IPS-18c (cell line): ENCODE measurements around the gene ERMP1.

Experiments
- H3K4me3 ChIP-seq: 2 replicates; pipeline ENCODE4 v1.7.0; 2013; ENCODE audit warnings: low read depth, mild to moderate bottlenecking, low read length, moderate library complexity; ENCODE audit not compliant: insufficient read depth
- H3K9me3 ChIP-seq: one replicate; pipeline ENCODE4 v1.6.1; 2013; ENCODE audit warnings: mild to moderate bottlenecking, low read length, moderate library complexity; ENCODE audit not compliant: control insufficient read depth, insufficient read depth

ERMP1 gene

GRCh38 chr9:5864446-5864845, 31.5 kb upstream of the ERMP1 start:
- no peaks in the 10 kb centered on the region for H3K9me3 ChIP-seq
- H3K4me3 ChIP-seq: no peak overlapping the region

- H3K9me3 ChIP-seq: no peaks in the 10 kb centered on the region
- H3K4me3 ChIP-seq: no peak overlapping the region
Measured at GRCh38 chr9:5863092-5863746, 30.3 kb upstream of the ERMP1 start.

GRCh38 chr9:5858833-5859232, 25.9 kb upstream of the ERMP1 start:
- Histone ChIP-seq H3K4me3 (no peak overlapping the region), H3K9me3 (no peaks in the 10 kb centered on the region)

GRCh38 chr9:5857928-5858327, 25.0 kb upstream of the ERMP1 start:
- Histone ChIP-seq H3K9me3 (no peaks in the 10 kb centered on the region), H3K4me3 (no peak overlapping the region)

- no peak overlapping the region for H3K4me3 ChIP-seq
Measured at GRCh38 chr9:5854063-5854790, 21.3 kb upstream of the ERMP1 start.

GRCh38 chr9:5853617-5854016, 20.7 kb upstream of the ERMP1 start:
- no peak overlapping the region for H3K4me3 ChIP-seq

More at GRCh38 chr9:5854063-5854790, 21.3 kb upstream of the ERMP1 start:
- H3K9me3 ChIP-seq: no peaks in the 10 kb centered on the region

GRCh38 chr9:5852987-5853386, 20.1 kb upstream of the ERMP1 start:
- Histone ChIP-seq H3K9me3 (no peaks in the 10 kb centered on the region), H3K4me3 (no peak overlapping the region)

More at GRCh38 chr9:5853617-5854016, 20.7 kb upstream of the ERMP1 start:
- no peaks in the 10 kb centered on the region for H3K9me3 ChIP-seq

- Histone ChIP-seq H3K9me3 (no peaks in the 10 kb centered on the region), H3K4me3 (no peak overlapping the region)
Measured at GRCh38 chr9:5851445-5851844, 18.5 kb upstream of the ERMP1 start.

GRCh38 chr9:5850724-5851122, 17.8 kb upstream of the ERMP1 start:
- no peaks in the 10 kb centered on the region for H3K9me3 ChIP-seq
- H3K4me3 ChIP-seq: no peak overlapping the region

- Histone ChIP-seq H3K9me3 (no peaks in the 10 kb centered on the region), H3K4me3 (no peak overlapping the region)
Measured at GRCh38 chr9:5848372-5848882, 15.5 kb upstream of the ERMP1 start.

GRCh38 chr9:5846501-5846921, 13.6 kb upstream of the ERMP1 start:
- Histone ChIP-seq H3K4me3 (no peak overlapping the region), H3K9me3 (no peaks in the 10 kb centered on the region)

GRCh38 chr9:5846096-5846495, 13.2 kb upstream of the ERMP1 start:
- no peaks in the 10 kb centered on the region for H3K9me3 ChIP-seq
- no peak overlapping the region for H3K4me3 ChIP-seq

- Histone ChIP-seq H3K9me3 (no peaks in the 10 kb centered on the region), H3K4me3 (no peak overlapping the region)
Measured at GRCh38 chr9:5845157-5845531, 12.2 kb upstream of the ERMP1 start.

GRCh38 chr9:5843794-5844471, 11.0 kb upstream of the ERMP1 start:
- H3K4me3 ChIP-seq: no peak overlapping the region
- H3K9me3 ChIP-seq: no peaks in the 10 kb centered on the region

- Histone ChIP-seq H3K4me3 (no peak overlapping the region), H3K9me3 (no peaks in the 10 kb centered on the region)
Measured at GRCh38 chr9:5842929-5843793, 10.2 kb upstream of the ERMP1 start.

GRCh38 chr9:5841771-5842573, 9.1 kb upstream of the ERMP1 start:
- Histone ChIP-seq H3K9me3 (no peaks in the 10 kb centered on the region), H3K4me3 (no peak overlapping the region)
